ENCODE data around the gene CDH23.

DNA sequence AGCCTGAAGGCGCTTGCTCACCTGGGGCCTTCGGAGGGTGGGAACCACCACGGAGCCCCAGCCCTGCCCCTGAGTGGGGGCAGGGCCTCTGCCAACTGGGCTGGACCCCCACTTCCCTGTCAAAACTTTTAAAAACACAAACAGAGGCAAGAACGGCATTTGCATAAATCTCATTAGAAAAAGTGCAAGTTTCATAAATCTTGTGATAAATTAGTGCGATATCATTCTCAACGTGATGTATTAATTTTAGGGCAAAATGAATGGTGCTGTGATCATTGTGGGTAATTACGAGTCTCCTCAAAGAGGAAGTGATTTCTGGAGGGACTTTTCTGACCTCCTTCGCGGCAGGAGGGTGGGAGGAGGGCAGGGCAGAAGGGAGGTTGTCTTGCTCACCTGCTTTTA lies 98.3 kb downstream of the CDH23 start:
- TF ChIP-seq HDGF (IDR thresholded peaks at IDR 0.05; ENCODE audit: borderline replicate concordance) = no peak
- TF ChIP-seq SUZ12 (IDR thresholded peaks at IDR 0.05) = no peak
- no peak for TF ChIP-seq NFRKB (IDR thresholded peaks at IDR 0.05)
- no peak for TF ChIP-seq CTBP1 (IDR thresholded peaks at IDR 0.05; ENCODE audit: borderline replicate concordance)
- TF ChIP-seq BHLHE40 (IDR thresholded peaks at IDR 0.05; ENCODE audit: borderline replicate concordance) = no peak
- no peak for TF ChIP-seq SP1 (IDR thresholded peaks at IDR 0.05)
- TF ChIP-seq FOXK2 (IDR thresholded peaks at IDR 0.05) = no peak
- no peak for TF ChIP-seq ZNF384 (IDR thresholded peaks at IDR 0.05)
- no peak for TF ChIP-seq FOXA1 (IDR thresholded peaks at IDR 0.05)
- TF ChIP-seq FOXM1 (IDR thresholded peaks at IDR 0.05; ENCODE audit: borderline replicate concordance) = no peak
- TF ChIP-seq TARDBP (IDR thresholded peaks at IDR 0.05) = no peak

Measured in HEK293T (cell line).